ENCODE data around the gene TSSC4. TPM values are rescaled to one million over a fixed set of nuclear protein-coding genes. Genes with fewer than 3 reads are reported as not detected.

The TSSC4 gene
- total RNA-seq, 2 experiments from 2014 or later, result 40.4 to 50.9 TPM

- no peaks in the 10 kb centered on the region for H3K4me1 ChIP-seq (ENCODE audit: insufficient read depth, low read length, poor library complexity, severe bottlenecking)
- BruUV-seq (replicated peaks), result no TSS peak
- POLR2A ChIA-PET, result interaction anchor here (1.0 kb wide), 1 partner anchor 120 kb away, joined by 3 read pairs; no protein-coding TSS in a partner anchor
- TF ChIP-seq EZH2phosphoT487 (IDR thresholded peaks at IDR 0.05; ENCODE audit: borderline replicate concordance, low read depth, low read length), result no peak
- no peak for TF ChIP-seq CTCF (conservative IDR thresholded peaks at IDR 0.05; ENCODE audit: low read length)
- intact Hi-C loops (cut with micrococcal nuclease; ENCODE audit: unreplicated experiment), result no loop called here
- H3K4me3 ChIP-seq (ENCODE audit: low read depth, low read length, poor library complexity, severe bottlenecking), result no peak overlapping the region
- no peak overlapping the region for H3K4me2 ChIP-seq (ENCODE audit: low read length)
- no peak overlapping the region for H3K27ac ChIP-seq (ENCODE audit: low read depth, low read length, poor library complexity, severe bottlenecking)
- H3K36me3 ChIP-seq (ENCODE audit: insufficient read depth, low read length), result no peaks in the 10 kb centered on the region
- no peak for DNase-seq (ENCODE audit: low spot score)
- H2AFZ ChIP-seq (ENCODE audit: low read length), result no peak overlapping the region
- CTCF ChIA-PET (ENCODE audit: unreplicated experiment), result interaction anchor here (0.6 kb wide), 1 partner anchor 225 kb away, joined by 3 read pairs; no protein-coding TSS in a partner anchor
- no peaks in the 10 kb centered on the region for H4K20me1 ChIP-seq (ENCODE audit: insufficient read depth, low read length)
- no peaks in the 10 kb centered on the region for H3K79me2 ChIP-seq (ENCODE audit: insufficient read depth, low read depth, low read length)
- no peaks in the 10 kb centered on the region for H3K9me3 ChIP-seq (ENCODE audit: low read length)
- H3K9me2 ChIP-seq (ENCODE audit: insufficient read depth, low read length), result no peaks in the 10 kb centered on the region
These were observed 22.1 kb downstream of the TSSC4 start for GRCh38 chr11:2422461-2423156.

GRCh38 chr11:2423157-2424025 is 22.8 kb downstream of the TSSC4 start:
- intact Hi-C loops (cut with micrococcal nuclease; ENCODE audit: unreplicated experiment), result no loop called here
- no TSS peak for BruUV-seq (replicated peaks)
- no peaks in the 10 kb centered on the region for H3K4me1 ChIP-seq (ENCODE audit: insufficient read depth, low read length, poor library complexity, severe bottlenecking)
- H3K27ac ChIP-seq (ENCODE audit: low read depth, low read length, poor library complexity, severe bottlenecking), result no peak overlapping the region
- no peaks in the 10 kb centered on the region for H4K20me1 ChIP-seq (ENCODE audit: insufficient read depth, low read length)
- ChIA-PET CTCF (ENCODE audit: unreplicated experiment) (interaction anchor here (0.6 kb wide), 1 partner anchor 24 kb away, joined by 3 read pairs; no protein-coding TSS in a partner anchor), POLR2A (interaction anchor here (1.0 kb wide), 1 partner anchor 121 kb away, joined by 3 read pairs; no protein-coding TSS in a partner anchor)
- no peak overlapping the region for H3K4me3 ChIP-seq (ENCODE audit: low read depth, low read length, poor library complexity, severe bottlenecking)
- TF ChIP-seq EZH2phosphoT487 (IDR thresholded peaks at IDR 0.05; ENCODE audit: borderline replicate concordance, low read depth, low read length) (no peak), CTCF (conservative IDR thresholded peaks at IDR 0.05; ENCODE audit: low read length) (no peak)
- no peaks in the 10 kb centered on the region for H3K9me2 ChIP-seq (ENCODE audit: insufficient read depth, low read length)
- no peaks in the 10 kb centered on the region for H3K36me3 ChIP-seq (ENCODE audit: insufficient read depth, low read length)
- no peak overlapping the region for H3K4me2 ChIP-seq (ENCODE audit: low read length)
- H2AFZ ChIP-seq (ENCODE audit: low read length), result no peak overlapping the region
- no peaks in the 10 kb centered on the region for H3K79me2 ChIP-seq (ENCODE audit: insufficient read depth, low read depth, low read length)
- no peaks in the 10 kb centered on the region for H3K9me3 ChIP-seq (ENCODE audit: low read length)
- no peak for DNase-seq (ENCODE audit: low spot score)

Measured in OCI-LY7 (cell line).